T47D (cell line): Measurements from ENCODE around the gene TTC23.

Experiments
- DNase-seq, 2 experiments: peaks; one replicate each; pipeline versions ENCODE4 v3.0.0 to v3.0.0-alpha.2; 2011 to 2012; ENCODE audit warnings: low read depth in 1 of 2, low spot score in 1 of 2
- JUND ChIP-seq: IDR thresholded peaks from 2 replicates; pipeline ENCODE4 v1.6.1; 2012; ENCODE audit warnings: low read depth
- in situ Hi-C: cut with HindIII; loops from 2 replicates; pipeline ENCODE4 v1.10.0; 2016; ENCODE audit warnings: low sequenced_read_pairs, low pct_unique_long_range_greater_than_20kb

TTC23 gene

GRCh38 chr15:99087405-99087943 is 161.9 kb downstream of the TTC23 start:
- in situ Hi-C loops, result no loop called here
- no peak for TF ChIP-seq JUND
- no peak for DNase-seq

DNA sequence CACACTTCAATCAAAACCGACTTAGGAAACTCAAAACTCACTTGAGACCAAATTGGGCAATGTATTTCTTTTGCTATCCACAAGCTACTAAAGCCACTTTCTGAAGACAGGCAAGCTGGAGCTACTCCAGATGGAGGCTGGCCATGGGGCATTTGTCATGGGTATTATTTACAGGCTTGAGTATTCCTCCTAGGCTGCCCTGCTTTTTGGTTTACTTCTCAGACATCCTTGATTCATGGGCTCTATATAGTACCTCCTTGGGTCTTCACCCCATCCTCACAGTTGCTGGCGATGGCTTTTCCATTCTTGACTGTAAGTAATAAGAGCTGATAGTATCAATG is 163.1 kb downstream of the TTC23 start:
- no peak for TF ChIP-seq JUND
- in situ Hi-C loops, result no loop called here
- DNase-seq, result no peak
